ENCODE measurements around the gene HRH4.

The HRH4 gene, protein sequence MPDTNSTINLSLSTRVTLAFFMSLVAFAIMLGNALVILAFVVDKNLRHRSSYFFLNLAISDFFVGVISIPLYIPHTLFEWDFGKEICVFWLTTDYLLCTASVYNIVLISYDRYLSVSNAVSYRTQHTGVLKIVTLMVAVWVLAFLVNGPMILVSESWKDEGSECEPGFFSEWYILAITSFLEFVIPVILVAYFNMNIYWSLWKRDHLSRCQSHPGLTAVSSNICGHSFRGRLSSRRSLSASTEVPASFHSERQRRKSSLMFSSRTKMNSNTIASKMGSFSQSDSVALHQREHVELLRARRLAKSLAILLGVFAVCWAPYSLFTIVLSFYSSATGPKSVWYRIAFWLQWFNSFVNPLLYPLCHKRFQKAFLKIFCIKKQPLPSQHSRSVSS

GRCh38 chr18:24460388-24460787 is at the start of gene HRH4:
Gene HRH4, plus strand, starts transcription at chr18:24460637. Its CDS starts 92 bp downstream, at chr18:24460729.
- DNase-seq (ENCODE audit: low read depth in 1 of 2, low spot score in 1 of 2): no peak

DNA sequence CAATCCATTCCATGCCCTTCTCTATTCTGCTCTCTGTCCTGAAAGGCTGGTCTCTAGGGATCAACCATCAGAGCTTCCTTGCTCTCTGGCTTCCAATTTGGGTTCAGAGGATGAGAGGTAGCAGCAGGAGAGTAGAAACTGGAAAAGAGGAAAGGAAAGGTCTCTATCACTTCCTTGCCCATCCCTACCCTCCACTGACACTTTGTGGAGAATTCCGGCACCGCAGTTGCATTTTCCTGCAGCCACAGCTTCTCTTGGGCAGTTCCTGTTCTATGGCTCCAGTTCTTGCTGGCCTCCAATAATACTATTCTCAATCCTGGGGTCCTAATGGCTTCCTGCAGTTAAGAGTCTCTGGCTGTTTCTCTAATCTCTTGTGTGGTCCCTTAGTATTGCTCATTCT is 47.3 kb upstream of the HRH4 start:
- DNase-seq (ENCODE audit: low read depth in 1 of 2, low spot score in 1 of 2): no peak

DNA sequence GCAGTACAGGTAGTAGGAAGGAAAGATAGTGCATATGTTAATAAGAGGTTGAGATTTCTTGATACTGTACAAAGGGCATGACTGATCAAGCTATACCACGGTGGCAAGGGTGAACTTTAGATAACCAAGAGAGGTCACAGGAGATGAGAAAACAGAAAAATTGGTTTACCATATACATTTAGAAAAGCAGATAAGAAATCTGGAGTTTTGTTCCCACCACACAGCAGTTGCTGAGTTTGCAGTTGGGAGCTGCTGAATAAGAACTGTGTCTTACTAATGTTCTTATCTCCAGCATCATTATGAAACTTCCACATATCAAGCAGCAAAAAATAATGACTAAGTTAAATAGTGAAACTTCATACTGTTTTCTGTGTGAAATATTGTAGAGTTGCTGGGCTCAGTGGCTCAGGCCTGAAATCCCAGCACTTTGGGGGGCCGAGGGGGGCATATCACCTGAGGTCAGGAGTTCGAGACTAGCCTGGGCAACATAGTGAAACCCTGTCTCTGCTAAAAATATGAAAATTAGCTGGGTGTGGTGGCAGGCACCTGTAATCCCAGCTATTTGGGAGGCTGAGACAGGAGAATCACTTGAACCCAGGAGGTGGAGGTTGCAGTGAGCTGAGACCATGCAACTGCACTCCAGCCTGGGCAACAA is 46.0 kb upstream of the HRH4 start:
- DNase-seq (ENCODE audit: low read depth in 1 of 2, low spot score in 1 of 2): no peak

DNA sequence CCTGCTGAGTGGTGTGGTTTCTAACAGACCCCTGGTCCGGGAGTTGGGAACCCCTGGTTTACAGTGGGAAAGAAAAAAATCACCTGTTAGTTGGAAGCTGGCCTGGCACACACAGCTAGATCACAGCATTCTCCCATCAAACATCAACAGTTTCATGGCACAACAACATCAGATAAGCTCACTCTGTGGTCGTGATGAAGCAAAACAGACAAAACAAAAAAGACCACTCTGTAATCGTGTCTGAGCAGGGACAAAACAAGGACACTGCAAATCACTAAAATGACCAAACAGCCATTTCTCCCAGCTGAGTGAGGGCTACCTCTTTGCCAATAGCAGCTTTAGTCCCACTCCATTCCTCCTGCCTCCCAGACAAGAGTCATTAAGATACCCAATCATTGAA is 43.0 kb upstream of the HRH4 start:
- no peak for DNase-seq (ENCODE audit: low read depth in 1 of 2, low spot score in 1 of 2)

DNA sequence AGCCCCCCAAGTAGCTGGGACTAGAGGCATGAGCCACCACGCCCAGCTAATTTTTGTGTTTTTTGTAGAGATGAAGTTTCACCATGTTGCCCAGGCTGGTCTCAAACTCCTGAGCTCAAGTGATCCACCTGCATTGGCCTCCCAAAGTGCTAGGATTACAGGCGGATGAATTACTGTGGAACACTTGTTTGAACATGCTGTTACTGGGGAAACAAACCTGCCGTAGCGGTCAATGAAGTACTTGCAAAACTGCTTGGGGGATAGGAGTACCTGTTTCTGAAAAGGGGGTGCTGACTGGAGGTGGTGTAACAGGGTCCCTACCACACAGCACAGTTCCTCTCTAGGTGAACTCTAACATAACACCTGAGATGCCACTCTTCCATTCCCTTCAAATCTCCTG is 39.9 kb upstream of the HRH4 start:
- DNase-seq (ENCODE audit: low read depth in 1 of 2, low spot score in 1 of 2): no peak

DNA sequence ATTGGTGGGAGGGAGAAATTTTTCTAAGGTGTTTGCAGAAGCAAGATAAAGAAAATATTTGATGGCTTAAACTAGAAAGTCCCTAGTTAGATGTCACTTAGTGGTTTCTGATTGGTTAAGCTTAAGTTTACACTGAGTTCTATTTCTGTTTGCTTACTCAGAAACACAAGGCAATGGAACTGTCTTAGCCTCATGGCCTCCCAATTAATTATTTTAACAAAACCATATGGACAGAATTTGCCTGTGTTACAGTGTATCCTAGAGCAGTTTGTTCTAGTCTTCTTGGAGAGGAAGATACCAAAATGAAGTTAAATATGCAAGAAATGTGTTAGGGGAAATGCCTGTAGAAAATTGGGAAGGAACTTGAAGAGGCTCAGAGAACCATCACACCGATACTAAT is 38.6 kb upstream of the HRH4 start:
- no peak for DNase-seq (ENCODE audit: low read depth in 1 of 2, low spot score in 1 of 2)

- DNase-seq (ENCODE audit: low read depth in 1 of 2, low spot score in 1 of 2): no peak
Observed at GRCh38 chr18:24426073-24426397, 34.4 kb upstream of the HRH4 start.

GRCh38 chr18:24426398-24427294 is 33.8 kb upstream of the HRH4 start, which contains the start of gene IMPACT:
Gene IMPACT, plus strand, starts transcription at chr18:24426670. Its CDS starts 87 bp downstream, at chr18:24426757.
- peak; percentile 60 to 71 for DNase-seq (ENCODE audit: low read depth in 1 of 2, low spot score in 1 of 2)

DNA sequence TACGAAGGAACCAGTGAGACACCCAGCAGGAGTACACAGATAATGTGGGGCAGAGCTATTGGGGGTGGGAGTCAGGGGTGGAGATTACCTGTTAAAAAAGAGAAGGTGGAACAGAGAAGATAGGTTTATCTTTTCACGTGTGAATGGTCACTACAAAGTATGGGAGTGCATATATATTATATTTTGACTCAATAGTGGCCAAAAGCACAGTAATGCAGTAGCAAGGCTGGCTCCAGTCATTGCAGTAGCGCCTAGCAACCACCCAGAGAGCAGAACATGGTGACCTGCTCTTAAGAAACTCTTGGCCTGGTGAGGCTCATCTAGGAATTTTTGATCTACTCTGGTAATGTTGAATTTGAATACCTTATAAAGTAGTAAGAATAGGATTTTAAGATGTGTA is 33.0 kb upstream of the HRH4 start:
- no peak for DNase-seq (ENCODE audit: low read depth in 1 of 2, low spot score in 1 of 2)

DNA sequence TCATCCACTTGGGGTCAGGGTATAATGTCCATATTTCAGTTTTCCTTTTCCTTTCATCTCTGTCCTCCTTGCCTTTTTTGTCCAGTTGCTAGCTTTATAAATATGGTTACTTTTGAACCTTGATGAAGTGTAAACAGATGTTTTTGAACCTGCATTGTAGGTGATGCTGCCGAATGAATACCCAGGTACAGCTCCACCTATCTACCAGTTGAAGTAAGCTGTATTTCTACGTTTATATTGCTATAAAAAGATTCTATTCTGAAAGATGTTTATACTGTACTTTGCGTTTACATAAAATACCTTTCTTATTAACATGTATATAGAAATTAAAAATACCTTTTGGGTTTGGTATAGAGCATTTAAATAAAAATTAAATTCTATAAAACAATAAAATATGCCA is 31.7 kb upstream of the HRH4 start:
- DNase-seq (ENCODE audit: low read depth in 1 of 2, low spot score in 1 of 2): no peak

GRCh38 chr18:24429188-24429587 is 31.2 kb upstream of the HRH4 start:
- DNase-seq (ENCODE audit: low read depth in 1 of 2, low spot score in 1 of 2): no peak

- DNase-seq (ENCODE audit: low read depth in 1 of 2, low spot score in 1 of 2): no peak
Observed at GRCh38 chr18:24432618-24433017, 27.8 kb upstream of the HRH4 start.

GRCh38 chr18:24436939-24437338 is 23.5 kb upstream of the HRH4 start:
- no peak for DNase-seq (ENCODE audit: low read depth in 1 of 2, low spot score in 1 of 2)

DNA sequence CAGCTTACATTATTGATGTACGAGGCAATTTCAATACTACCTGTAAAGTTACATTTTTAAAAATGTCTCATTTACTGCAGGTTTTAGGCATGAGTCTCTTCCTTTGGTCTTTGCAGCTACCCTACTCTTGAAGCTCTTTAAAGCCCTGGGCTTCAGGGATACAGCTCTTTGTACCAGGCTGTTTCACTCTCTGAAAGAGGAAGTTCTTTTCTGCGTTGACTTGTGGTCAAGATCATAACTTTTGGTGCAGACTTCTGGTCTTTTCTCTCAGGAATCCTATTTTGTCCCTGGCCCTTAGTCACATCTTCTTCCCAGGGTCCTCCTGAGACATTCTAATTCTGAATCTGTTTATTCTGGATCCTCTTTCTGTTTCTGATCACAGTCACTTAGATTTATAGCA is 16.6 kb upstream of the HRH4 start:
- no peak for DNase-seq (ENCODE audit: low read depth in 1 of 2, low spot score in 1 of 2)

DNA sequence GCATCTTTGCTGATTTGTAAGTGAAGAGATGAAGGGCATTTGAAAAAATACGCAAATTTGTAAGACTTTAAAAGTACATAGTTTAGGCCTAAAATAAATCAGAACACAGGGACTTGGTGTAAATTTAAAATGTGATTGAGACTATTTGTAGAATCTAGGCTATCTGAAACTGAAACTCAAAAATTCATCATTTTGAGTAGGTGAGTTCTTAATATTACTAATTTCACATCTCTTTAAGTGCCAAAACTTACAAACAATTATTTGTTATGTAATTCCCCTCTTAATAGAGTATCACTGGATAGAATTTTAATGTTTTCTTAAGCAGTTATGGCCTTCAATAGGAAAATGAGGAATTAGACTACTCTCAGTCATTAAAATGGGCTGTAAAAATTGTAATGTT is 14.0 kb upstream of the HRH4 start:
- no peak for DNase-seq (ENCODE audit: low read depth in 1 of 2, low spot score in 1 of 2)

DNA sequence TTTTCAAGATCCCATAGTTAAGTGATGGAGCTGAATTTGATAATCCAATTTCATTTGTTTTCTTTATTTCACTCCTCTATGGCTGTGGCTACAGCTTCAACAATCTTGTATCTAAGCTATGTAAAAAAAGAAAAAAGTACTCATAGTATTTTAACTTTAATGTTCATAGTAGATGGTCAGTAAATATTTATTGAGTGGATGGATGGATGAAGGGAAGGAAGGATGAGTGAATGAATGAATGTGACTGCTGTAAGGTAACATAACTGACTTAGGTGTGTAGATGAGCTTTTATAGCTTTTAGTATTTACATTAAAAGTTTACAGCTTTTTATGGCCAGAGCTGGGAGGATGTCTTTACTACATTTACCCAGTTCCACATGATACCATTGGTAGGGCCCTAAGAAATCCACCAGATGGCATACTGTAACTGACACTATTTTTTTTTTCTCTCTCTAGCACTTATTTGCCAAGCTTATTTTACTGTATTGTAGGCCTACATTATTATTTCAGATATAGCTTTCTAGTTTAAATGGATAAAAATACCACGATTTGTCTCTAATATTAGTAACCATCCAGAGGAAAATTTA is 13.4 kb upstream of the HRH4 start:
- DNase-seq (ENCODE audit: low read depth in 1 of 2, low spot score in 1 of 2): no peak

- no peak for DNase-seq (ENCODE audit: low read depth in 1 of 2, low spot score in 1 of 2)
Observed at GRCh38 chr18:24447961-24448360, 12.5 kb upstream of the HRH4 start.

DNA sequence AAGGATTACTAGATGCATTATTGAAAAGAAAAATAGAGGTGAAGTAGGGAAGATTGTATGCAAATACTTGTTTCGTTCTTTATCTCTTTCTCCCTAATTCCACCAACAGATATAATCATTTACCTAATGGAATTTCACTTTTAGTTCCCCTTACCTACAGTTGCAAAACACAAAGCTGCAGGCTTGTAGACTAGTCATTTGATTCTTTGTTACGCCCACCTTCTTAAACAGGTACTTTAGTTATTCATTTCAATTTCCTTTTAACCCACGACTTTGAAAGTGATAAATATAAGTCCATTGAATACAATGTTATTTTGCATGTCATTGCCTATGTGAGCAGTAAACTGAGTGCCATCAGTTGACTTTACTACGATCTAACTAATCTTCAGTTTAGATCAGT is 3.9 kb upstream of the HRH4 start:
- no peak for DNase-seq (ENCODE audit: low read depth in 1 of 2, low spot score in 1 of 2)

- no peak for DNase-seq (ENCODE audit: low read depth in 1 of 2, low spot score in 1 of 2)
Observed at GRCh38 chr18:24459772-24460171, 665 bp upstream of the HRH4 start.

DNA sequence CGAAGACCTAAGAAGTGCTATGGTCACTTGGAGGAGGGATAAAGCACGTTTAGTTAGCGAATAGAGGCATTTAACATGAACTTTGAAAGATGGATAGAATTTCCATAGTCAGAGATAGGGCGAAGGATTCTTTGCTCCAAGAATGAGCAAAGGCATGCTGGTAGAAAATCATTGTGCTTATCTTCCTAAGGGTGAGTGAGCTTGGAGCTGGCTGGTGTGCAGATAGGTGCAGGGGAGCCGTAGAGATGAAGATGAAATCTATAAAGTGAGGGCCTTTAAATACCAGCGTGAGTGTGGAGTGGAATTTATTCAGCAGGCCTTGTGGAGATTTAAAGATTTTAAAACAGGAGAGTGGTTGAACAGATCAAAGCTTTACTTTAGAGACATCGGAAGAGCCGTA is 1.6 kb downstream of the HRH4 start:
- no peak for DNase-seq (ENCODE audit: low read depth in 1 of 2, low spot score in 1 of 2)

Measured in stimulated activated CD4-positive, alpha-beta T cell treated with anti-CD3 and anti-CD28 coated beads, Interleukin-15, amount 100 ng/mL, for 1 hour (primary cell).